ENCODE results near the gene SLC13A3.

GRCh38 chr20:46588532-46589511, 62.4 kb downstream of the SLC13A3 start:
- TF ChIP-seq CTCF (conservative IDR thresholded peaks at IDR 0.05; ENCODE audit: low read depth, low read length) (no peak), ELK1 (IDR thresholded peaks at IDR 0.05; ENCODE audit: borderline replicate concordance, low read depth, low read length) (no peak), USF2 (IDR thresholded peaks at IDR 0.05; ENCODE audit: low read depth, low read length) (no peak), RCOR1 (IDR thresholded peaks at IDR 0.05; ENCODE audit: insufficient replicate concordance, low read length) (no peak), BHLHE40 (IDR thresholded peaks at IDR 0.05; ENCODE audit: low read depth, low read length) (no peak), RFX5 (IDR thresholded peaks at IDR 0.05; ENCODE audit: low read depth, low read length) (no peak), POLR2A (IDR thresholded peaks at IDR 0.05; ENCODE audit: low read depth, low read length) (no peak), MAZ (IDR thresholded peaks at IDR 0.05; ENCODE audit: borderline replicate concordance, low read depth, low read length) (no peak), CHD1 (IDR thresholded peaks at IDR 0.05; ENCODE audit: low read depth, low read length) (no peak), FOS (IDR thresholded peaks at IDR 0.05; ENCODE audit: low read depth, low read length) (no peak)
